Activated naive CD4-positive, alpha-beta T cell treated with anti-CD3 and anti-CD28 coated beads, Interleukin-2, amount 50 U/mL, for 24 hours (primary cell): ENCODE results near the gene TMOD3.
"Not testable (repeated sequence)": the region's sequence is repeated elsewhere in the genome, so short reads cannot be mapped to it uniquely, and the experiment has no call there.

Experiments used
- H3K27ac Mint-ChIP-seq: one replicate; pipeline ENCODE4 v1.8.0; 2021; ENCODE audit warnings: mild to moderate bottlenecking, mixed read lengths
- H3K27me3 Mint-ChIP-seq: one replicate; pipeline ENCODE4 v1.8.0; 2021; ENCODE audit warnings: mixed read lengths
- H3K36me3 Mint-ChIP-seq: one replicate; pipeline ENCODE4 v1.8.0; 2021; ENCODE audit warnings: mixed read lengths
- H3K4me1 Mint-ChIP-seq: one replicate; pipeline ENCODE4 v1.8.0; 2021; ENCODE audit warnings: mixed read lengths
- H3K4me3 Mint-ChIP-seq: one replicate; pipeline ENCODE4 v1.8.0; 2021; ENCODE audit warnings: mild to moderate bottlenecking, mixed read lengths
- H3K9me3 Mint-ChIP-seq: one replicate; pipeline ENCODE4 v1.8.0; 2021; ENCODE audit warnings: mixed read lengths

The TMOD3 gene

GRCh38 chr15:51829376-51830275 lies at the start of gene TMOD3:
TMOD3 (plus strand) TSS chr15:51829653; CDS start chr15:51862885, 33,232 bp downstream.
- Mint-ChIP-seq H3K4me3 (peak within 1 kb of the TSS; percentile 96), H3K4me1 (peaks cover 55% of the 10 kb centered on the region), H3K27ac (peak within 1 kb of the TSS; percentile 94), H3K36me3 (no peaks in the 10 kb centered on the region), H3K27me3 (no peaks in the 10 kb centered on the region), H3K9me3 (no peaks in the 10 kb centered on the region)

DNA sequence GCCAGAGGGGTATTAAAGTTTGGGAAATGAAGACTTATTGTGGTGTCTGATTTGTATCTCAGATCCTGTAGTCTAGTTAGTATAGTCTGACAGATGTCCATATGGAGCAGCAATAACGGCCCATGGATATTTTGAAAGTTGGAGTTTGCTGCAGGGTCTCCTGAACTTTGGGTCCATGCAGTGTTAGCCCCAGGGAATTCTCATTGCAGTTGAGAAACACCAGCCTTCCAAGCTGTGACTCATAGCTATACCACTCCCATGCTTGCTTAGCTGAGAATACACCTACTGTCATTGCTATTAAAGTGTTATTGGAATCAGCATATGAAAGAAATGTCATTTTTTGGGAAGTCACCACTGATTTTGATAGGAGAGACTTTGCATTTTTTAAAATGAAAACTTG lies 48.8 kb upstream of the TMOD3 start:
- no peaks in the 10 kb centered on the region for H3K27me3 Mint-ChIP-seq
- H3K9me3 Mint-ChIP-seq, result no peaks in the 10 kb centered on the region
- H3K4me1 Mint-ChIP-seq, result peaks cover 5% of the 10 kb centered on the region
- H3K27ac Mint-ChIP-seq, result no peak overlapping the region
- H3K4me3 Mint-ChIP-seq, result no peak overlapping the region
- peaks cover 17% of the 10 kb centered on the region for H3K36me3 Mint-ChIP-seq

DNA sequence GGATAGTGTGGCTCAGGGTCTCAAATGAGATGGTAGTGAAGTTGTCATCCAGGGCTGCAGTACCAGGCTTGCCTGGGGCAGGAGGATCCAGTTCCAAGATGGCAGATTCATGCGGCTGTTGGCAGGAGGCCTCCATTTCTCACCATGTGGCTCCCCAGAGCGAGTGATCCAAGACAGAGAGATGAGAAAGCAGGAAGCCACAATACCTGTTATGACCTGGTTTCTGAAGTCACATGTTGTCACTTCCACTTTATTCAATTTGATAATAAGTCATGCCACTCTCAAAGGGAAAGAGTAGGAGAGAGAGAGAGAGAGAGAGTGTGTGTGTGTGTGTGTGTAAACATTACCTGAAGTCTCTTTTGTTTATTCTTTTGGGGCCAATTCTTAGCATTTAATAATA lies 47.9 kb upstream of the TMOD3 start:
- no peak overlapping the region for H3K4me3 Mint-ChIP-seq
- H3K9me3 Mint-ChIP-seq, result no peaks in the 10 kb centered on the region
- H3K27ac Mint-ChIP-seq, result no peak overlapping the region
- no peaks in the 10 kb centered on the region for H3K27me3 Mint-ChIP-seq
- no peaks in the 10 kb centered on the region for H3K4me1 Mint-ChIP-seq
- H3K36me3 Mint-ChIP-seq, result peaks cover 17% of the 10 kb centered on the region

DNA sequence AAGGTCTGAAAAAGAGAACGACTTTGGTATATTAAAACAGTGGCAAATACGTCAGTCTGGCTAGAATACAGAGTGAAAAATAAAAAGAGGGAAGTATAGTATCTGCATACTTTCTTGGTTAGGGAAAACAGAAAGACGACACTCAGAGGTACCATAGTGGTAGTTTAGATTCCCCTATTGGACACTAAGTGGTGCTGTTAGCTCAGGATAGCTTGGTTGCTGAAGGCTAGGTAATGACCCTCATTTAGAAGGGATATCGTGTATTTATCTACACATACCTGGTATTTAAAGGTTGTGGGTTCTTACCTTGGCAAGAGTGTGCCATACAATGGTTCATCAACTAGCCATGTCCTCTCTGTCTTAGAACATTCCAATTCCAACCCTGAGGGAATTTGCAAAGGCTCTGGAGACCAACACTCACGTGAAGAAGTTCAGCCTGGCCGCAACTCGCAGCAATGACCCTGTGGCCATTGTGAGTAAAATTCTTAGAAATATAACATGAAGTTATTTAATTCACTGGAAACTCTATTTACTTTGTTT lies 47.0 kb upstream of the TMOD3 start:
- Mint-ChIP-seq H3K4me1 (no peaks in the 10 kb centered on the region), H3K9me3 (no peaks in the 10 kb centered on the region), H3K27me3 (no peaks in the 10 kb centered on the region), H3K36me3 (peaks cover 17% of the 10 kb centered on the region), H3K4me3 (no peak overlapping the region), H3K27ac (no peak overlapping the region)

DNA sequence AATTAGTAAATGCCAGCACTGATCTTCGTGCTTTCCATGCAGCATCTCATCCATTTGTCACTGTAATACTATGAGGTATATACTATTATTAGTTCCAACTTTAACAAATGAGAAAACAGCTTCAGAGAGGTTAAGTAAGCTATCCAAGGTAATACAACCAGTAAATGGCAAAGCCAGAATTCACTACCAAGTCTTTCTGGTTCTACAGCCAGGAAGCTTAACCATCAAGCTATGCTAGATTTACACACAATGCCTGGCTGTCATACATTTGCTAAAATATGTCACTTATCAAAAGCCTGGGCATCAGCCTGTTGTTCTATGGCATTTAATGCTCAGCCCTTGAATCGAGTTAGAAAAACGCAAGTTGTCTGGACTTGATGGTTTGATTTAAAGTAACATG lies 45.5 kb upstream of the TMOD3 start:
- H3K27me3 Mint-ChIP-seq, result no peaks in the 10 kb centered on the region
- H3K4me3 Mint-ChIP-seq, result no peak overlapping the region
- no peaks in the 10 kb centered on the region for H3K9me3 Mint-ChIP-seq
- H3K36me3 Mint-ChIP-seq, result peaks cover 20% of the 10 kb centered on the region
- no peak overlapping the region for H3K27ac Mint-ChIP-seq
- H3K4me1 Mint-ChIP-seq, result no peaks in the 10 kb centered on the region

- H3K27ac Mint-ChIP-seq, H3K4me3 Mint-ChIP-seq, H3K9me3 Mint-ChIP-seq, H3K36me3 Mint-ChIP-seq, H3K27me3 Mint-ChIP-seq, H3K4me1 Mint-ChIP-seq: not testable (repeated sequence)
These were observed 42.3 kb upstream of the TMOD3 start for GRCh38 chr15:51787130-51787529.

GRCh38 chr15:51792474-51792873 lies 37.0 kb upstream of the TMOD3 start:
- not testable (repeated sequence) for H3K36me3 Mint-ChIP-seq, H3K27ac Mint-ChIP-seq, H3K27me3 Mint-ChIP-seq, H3K4me1 Mint-ChIP-seq, H3K9me3 Mint-ChIP-seq, H3K4me3 Mint-ChIP-seq

GRCh38 chr15:51793521-51794305 lies 35.7 kb upstream of the TMOD3 start:
- H3K27me3 Mint-ChIP-seq, result no peaks in the 10 kb centered on the region
- peaks cover 5% of the 10 kb centered on the region for H3K36me3 Mint-ChIP-seq
- H3K4me3 Mint-ChIP-seq, result no peak overlapping the region
- H3K4me1 Mint-ChIP-seq, result no peaks in the 10 kb centered on the region
- H3K9me3 Mint-ChIP-seq, result no peaks in the 10 kb centered on the region
- no peak overlapping the region for H3K27ac Mint-ChIP-seq

DNA sequence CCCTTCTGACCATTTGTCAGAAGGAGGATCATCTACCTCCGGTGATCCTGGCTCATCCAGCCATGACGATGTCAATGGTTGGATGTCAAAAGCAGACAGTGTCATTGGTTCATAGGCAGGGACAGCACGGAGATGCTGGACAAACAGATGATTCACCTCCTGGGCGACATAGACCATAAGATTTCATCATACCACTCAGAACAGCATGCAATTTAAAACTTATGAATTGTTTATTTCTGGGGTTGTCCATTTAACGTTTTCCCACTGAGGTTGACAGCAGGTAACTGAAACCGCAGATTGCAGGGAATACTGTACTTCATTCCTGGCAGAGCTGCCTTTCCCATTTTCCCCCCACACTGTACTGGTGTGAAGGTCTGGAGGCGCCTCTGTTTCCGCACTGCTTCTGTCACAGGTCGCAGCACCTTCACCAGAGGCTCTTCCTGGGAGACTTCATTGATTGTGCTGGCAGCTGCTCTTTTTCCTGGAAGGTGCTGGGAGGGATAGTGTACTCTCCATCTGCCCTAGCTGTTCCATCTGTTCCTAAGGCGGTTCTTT lies 32.5 kb upstream of the TMOD3 start:
- Mint-ChIP-seq H3K4me3 (no peak overlapping the region), H3K36me3 (peaks cover 6% of the 10 kb centered on the region), H3K27me3 (no peaks in the 10 kb centered on the region), H3K27ac (no peak overlapping the region), H3K4me1 (no peaks in the 10 kb centered on the region), H3K9me3 (no peaks in the 10 kb centered on the region)

- H3K4me3 Mint-ChIP-seq, result no peak overlapping the region
- no peaks in the 10 kb centered on the region for H3K9me3 Mint-ChIP-seq
- H3K36me3 Mint-ChIP-seq, result peaks cover 6% of the 10 kb centered on the region
- no peaks in the 10 kb centered on the region for H3K27me3 Mint-ChIP-seq
- no peaks in the 10 kb centered on the region for H3K4me1 Mint-ChIP-seq
- no peak overlapping the region for H3K27ac Mint-ChIP-seq
These were observed 31.2 kb upstream of the TMOD3 start for GRCh38 chr15:51798281-51798680.

- H3K36me3 Mint-ChIP-seq, result peaks cover 6% of the 10 kb centered on the region
- H3K4me1 Mint-ChIP-seq, result no peaks in the 10 kb centered on the region
- H3K4me3 Mint-ChIP-seq, result no peak overlapping the region
- H3K27me3 Mint-ChIP-seq, result no peaks in the 10 kb centered on the region
- no peak overlapping the region for H3K27ac Mint-ChIP-seq
- H3K9me3 Mint-ChIP-seq, result no peaks in the 10 kb centered on the region
These were observed 29.9 kb upstream of the TMOD3 start for GRCh38 chr15:51799282-51800252.

DNA sequence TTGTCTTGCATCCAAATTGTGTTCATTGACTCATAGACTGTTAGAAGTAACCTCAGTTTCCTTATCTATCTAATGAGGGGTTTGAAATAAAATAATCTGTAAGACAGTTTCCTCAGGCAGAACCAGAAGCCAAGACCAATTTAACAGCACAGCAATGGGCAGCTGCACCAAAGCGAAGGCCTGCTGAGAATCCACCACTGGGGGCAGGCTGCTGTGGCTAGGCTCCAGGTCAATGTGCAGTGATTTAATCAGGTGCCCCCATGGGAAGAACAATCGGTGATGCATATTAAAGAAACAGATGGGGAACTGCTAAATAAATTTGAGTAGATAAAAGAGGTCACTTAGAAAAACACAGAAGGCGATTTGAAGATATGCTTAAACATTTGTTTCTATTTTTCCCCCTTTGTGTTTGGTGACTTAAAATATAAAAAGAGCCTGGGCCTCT lies 28.0 kb upstream of the TMOD3 start:
- Mint-ChIP-seq H3K36me3 (peaks cover 4% of the 10 kb centered on the region), H3K4me1 (no peaks in the 10 kb centered on the region), H3K27ac (no peak overlapping the region), H3K9me3 (no peaks in the 10 kb centered on the region), H3K4me3 (no peak overlapping the region), H3K27me3 (no peaks in the 10 kb centered on the region)

- Mint-ChIP-seq H3K4me1 (no peaks in the 10 kb centered on the region), H3K9me3 (no peaks in the 10 kb centered on the region), H3K4me3 (no peak overlapping the region), H3K27ac (no peak overlapping the region), H3K36me3 (peaks cover 7% of the 10 kb centered on the region), H3K27me3 (no peaks in the 10 kb centered on the region)
These were observed 26.9 kb upstream of the TMOD3 start for GRCh38 chr15:51802593-51802992.

- H3K4me1 Mint-ChIP-seq, result no peaks in the 10 kb centered on the region
- H3K9me3 Mint-ChIP-seq, result no peaks in the 10 kb centered on the region
- H3K36me3 Mint-ChIP-seq, result peaks cover 9% of the 10 kb centered on the region
- no peak overlapping the region for H3K27ac Mint-ChIP-seq
- H3K4me3 Mint-ChIP-seq, result no peak overlapping the region
- no peaks in the 10 kb centered on the region for H3K27me3 Mint-ChIP-seq
These were observed 25.5 kb upstream of the TMOD3 start for GRCh38 chr15:51803965-51804364.

GRCh38 chr15:51806123-51806522 lies 23.3 kb upstream of the TMOD3 start:
- no peaks in the 10 kb centered on the region for H3K9me3 Mint-ChIP-seq
- H3K4me1 Mint-ChIP-seq, result no peaks in the 10 kb centered on the region
- H3K27ac Mint-ChIP-seq, result no peak overlapping the region
- H3K27me3 Mint-ChIP-seq, result no peaks in the 10 kb centered on the region
- peaks cover 9% of the 10 kb centered on the region for H3K36me3 Mint-ChIP-seq
- no peak overlapping the region for H3K4me3 Mint-ChIP-seq
